Caki2 (cell line): Measurements from ENCODE around the gene NFIB. TPM values are rescaled to one million over a fixed set of nuclear protein-coding genes. Genes with fewer than 3 reads are reported as not detected.

Experiments
- DNase-seq: peaks from one replicate; pipeline ENCODE4 v3.0.0-alpha.2; 2015; ENCODE audit warnings: low read depth
- in situ Hi-C: cut with HindIII; loops from 2 replicates; pipeline ENCODE4 v1.10.0; 2016; ENCODE audit warnings: low sequenced_read_pairs, low pct_unique_long_range_greater_than_20kb, mixed read lengths
- total RNA-seq: library from RNA; depleted of rRNA; stranded (reverse); fragments of >200 nt; shearing (Covaris generic); gene quantifications from 2 replicates; pipeline ENCODE4 v1.2.3, GENCODE V29; 2014; ENCODE audit warnings: low replicate concordance

NFIB gene
- total RNA-seq, 1 experiment from 2014 or later: 15.4 TPM

DNA sequence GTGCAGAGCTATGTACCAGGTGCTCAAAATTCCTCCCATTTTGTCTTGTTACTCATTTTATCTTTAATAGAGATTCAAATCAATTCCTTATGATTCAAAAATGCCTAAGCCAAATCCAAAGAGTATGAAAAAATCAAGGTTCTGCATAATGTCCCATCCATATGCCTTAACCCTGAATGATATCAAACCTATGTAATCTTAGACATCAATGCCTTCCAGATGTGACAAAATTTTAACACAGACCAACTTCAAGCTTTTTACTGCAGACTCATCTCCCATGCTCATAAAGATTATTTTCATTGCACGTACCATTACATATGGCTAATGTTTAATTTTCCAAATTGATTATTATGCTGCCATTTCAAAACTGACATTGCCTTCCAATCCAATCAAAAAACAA, 122.4 kb downstream of the NFIB start:
- DNase-seq: no peak
- in situ Hi-C loops: no loop called here

DNA sequence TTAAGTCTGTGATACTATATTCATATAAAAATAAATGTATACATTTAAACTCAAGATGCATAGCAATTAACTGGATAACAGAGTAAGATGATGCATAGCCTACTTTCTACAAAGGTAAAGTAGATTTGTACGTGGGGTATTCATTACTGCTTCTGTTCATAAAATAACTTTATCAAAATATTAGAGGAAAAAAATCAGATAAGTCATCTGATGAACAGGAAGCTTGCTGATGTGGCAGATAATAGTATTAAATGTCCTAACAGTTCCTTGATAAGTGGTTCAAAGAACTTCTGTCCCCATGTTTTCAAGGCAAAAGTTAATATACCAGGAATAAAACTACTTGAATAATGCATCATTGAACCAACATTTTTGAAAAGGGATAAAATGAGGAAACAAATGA, 123.7 kb downstream of the NFIB start:
- in situ Hi-C loops: no loop called here
- no peak for DNase-seq

DNA sequence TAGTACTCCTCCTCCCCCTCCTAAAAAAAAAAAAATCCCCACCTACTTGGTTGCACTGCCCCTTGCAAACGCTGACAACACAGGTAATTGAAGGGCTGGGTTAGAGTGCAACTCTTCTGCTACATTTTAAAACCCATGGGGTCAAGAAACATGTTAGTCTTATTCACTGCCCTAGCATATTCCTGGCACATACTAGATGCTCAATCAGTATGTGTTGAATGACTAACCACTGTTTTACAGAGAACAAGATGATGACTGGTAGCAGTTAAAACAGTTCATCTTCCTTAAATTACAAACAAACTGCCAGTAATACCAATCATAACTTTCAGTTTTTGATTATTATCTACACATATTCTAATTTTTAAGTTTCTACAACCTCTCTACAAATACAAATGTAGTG, 124.4 kb downstream of the NFIB start:
- in situ Hi-C loops: no loop called here
- no peak for DNase-seq

- DNase-seq: no peak
- in situ Hi-C loops: no loop called here
Measured at GRCh38 chr9:14189146-14189545, 124.8 kb downstream of the NFIB start.

DNA sequence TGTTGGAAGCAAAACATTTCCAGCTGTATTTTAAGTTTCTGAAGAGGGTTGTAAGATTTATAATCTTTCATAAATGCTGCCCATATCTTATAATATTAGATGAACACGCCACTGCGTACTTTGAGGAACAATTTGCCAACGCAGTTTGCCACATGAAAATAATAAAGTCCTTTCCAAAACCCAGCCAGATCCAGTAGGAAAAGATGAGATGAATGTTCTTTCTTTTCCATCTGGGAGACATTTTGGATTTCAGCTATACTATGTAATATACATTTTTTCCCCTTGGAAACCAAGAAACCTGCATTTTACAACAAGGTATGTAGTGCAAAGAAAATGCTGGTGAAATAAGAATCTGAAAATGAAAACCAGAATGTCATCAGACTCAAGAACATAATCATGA, 125.4 kb downstream of the NFIB start:
- in situ Hi-C loops: no loop called here
- no peak for DNase-seq

GRCh38 chr9:14188011-14188410, 125.9 kb downstream of the NFIB start:
- in situ Hi-C loops: no loop called here

DNA sequence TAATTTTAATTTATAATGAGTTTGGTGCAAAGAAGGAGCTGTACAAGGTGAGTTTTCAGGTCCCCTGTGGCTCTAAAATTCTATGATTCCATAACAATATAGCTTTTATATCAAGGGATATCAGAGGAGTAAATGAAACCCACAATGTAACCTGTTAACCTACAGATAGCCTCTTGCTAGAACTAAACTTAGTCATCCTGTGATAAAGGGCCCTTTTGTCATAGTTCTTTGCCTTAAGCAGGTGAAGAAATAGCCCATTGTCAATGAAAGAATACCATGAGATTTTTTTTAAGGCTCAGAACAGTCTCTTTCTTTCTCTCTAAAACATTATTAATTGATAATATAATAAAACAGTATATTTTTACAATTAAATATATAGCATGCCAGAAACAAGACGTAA, 127.8 kb downstream of the NFIB start:
- in situ Hi-C loops: no loop called here
- DNase-seq: no peak

More at GRCh38 chr9:14188011-14188410, 125.9 kb downstream of the NFIB start:
- DNase-seq: no peak

GRCh38 chr9:14185016-14185415, 128.9 kb downstream of the NFIB start:
- no peak for DNase-seq
- in situ Hi-C loops: no loop called here

GRCh38 chr9:14183001-14183400, 130.9 kb downstream of the NFIB start:
- DNase-seq: no peak
- in situ Hi-C loops: no loop called here

DNA sequence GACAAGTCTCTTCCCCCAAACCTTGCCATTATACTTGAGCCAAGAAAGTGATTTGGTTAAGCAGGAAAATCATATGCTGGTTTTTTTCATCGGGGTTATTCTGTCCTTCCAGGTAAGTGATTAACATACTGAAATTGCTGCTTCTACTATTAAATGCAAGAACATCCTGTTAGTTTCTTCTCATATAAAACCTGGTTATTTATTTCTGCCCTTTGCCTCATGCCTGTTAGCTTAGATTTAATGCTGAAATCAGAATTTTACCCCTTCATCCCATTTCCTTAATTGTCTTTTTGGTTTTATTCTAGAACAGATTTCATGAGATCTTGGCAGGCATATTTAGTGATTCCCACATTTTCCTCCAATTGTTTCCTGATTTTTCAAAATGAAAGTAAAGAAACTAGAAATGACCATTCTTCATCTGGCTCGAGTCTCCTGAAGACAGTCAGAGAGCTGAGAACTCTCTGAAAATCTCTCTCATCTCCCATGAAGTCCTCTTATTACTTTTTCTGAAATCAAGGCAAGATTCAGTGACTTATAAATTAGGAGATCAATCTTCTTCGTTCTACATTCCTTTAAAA, 132.9 kb downstream of the NFIB start:
- in situ Hi-C loops: no loop called here
- no peak for DNase-seq

DNA sequence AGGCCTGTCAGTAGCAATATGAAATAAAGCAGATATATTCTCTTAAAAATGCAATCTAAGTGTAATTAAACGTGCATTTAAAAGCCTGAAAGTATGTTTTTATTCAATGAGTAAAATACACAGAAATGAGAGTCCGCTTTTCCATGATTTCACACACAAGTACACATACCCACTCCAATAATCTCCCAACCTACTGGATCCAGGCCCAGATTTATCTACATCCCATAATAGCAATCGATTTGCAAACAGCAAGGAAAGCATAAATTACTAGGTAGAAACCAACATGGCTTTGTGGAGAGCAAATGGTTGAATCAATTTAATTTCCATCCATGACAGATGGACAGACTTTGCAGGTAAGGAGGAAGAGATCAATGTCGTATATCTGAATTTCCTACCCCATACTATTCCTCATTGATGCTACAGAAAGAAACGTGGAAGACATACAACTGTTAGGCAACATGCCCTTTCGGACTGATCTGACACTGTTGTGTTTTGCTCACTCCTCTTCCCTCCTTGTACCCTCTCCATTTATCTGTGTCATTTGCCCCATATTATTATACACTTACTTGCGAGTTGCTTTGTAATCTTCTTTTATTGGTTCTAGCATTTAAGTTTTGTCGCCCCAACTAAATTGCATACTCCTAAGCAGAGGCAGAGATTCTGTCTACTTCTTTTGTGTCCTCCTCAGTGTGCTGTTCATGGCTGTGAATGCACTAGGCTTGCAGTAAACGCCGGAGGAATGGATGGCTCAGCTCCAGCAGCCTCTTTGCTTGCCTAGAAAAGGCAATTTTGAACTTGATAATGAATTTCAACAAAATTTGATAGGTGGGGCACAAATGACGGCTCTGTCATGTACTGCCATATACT, 133.6 kb downstream of the NFIB start:
- in situ Hi-C loops: no loop called here
- DNase-seq: no peak

DNA sequence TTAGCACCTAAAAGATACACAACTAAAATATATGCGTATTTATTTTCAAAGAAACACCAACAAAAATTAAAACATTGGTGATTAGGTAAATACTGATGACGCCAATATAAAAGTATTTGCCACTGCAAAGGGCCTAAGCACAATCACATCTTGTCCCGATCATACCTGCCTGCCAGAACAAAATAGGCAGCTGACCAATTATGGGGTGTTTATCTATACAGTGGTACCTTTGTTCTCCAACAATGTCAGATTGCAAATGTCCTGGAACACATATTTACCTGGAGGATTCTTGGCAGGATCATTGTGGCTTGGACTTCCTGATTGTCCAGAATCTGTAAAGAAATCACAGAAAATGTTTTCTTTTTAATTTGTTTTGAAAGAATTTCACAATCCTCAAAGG, 134.5 kb downstream of the NFIB start:
- no peak for DNase-seq
- in situ Hi-C loops: no loop called here

- no peak for DNase-seq
- in situ Hi-C loops: no loop called here
Measured at GRCh38 chr9:14175778-14176177, 138.2 kb downstream of the NFIB start.

GRCh38 chr9:14173713-14174112, 140.2 kb downstream of the NFIB start:
- in situ Hi-C loops: no loop called here
- no peak for DNase-seq

GRCh38 chr9:14170973-14171596, 142.9 kb downstream of the NFIB start:
- DNase-seq: peak; percentile 41
- in situ Hi-C loops: no loop called here

DNA sequence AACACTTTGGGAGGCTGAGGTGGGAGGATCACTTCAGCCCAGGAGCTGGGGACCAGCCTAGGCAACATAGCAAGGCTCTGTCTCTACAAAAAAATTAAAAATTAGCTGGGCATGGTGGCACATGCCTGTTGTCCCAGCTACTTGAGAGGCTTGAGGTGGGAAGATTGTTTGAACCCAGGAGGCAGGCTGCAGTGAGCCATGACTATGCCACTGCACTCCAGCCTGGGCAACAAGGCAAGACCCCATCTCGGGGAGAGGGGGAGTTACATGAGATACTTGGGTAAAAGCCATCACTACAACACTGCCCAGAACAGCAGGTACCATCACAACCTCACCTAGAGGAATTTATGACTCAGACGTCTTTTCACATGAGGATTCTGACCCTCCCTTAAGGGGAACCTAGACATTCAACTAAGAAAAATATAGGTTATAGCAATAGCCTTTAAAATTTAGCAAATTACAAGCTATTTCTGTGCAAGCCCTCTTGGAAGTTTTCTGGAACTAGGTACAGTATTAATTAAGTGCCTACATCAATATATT, 143.5 kb downstream of the NFIB start:
- no peak for DNase-seq
- in situ Hi-C loops: no loop called here

- DNase-seq: no peak
- in situ Hi-C loops: no loop called here
Measured at GRCh38 chr9:14168381-14168780, 145.6 kb downstream of the NFIB start.

- no peak for DNase-seq
- in situ Hi-C loops: no loop called here
Measured at GRCh38 chr9:14165376-14166035, 148.4 kb downstream of the NFIB start.

DNA sequence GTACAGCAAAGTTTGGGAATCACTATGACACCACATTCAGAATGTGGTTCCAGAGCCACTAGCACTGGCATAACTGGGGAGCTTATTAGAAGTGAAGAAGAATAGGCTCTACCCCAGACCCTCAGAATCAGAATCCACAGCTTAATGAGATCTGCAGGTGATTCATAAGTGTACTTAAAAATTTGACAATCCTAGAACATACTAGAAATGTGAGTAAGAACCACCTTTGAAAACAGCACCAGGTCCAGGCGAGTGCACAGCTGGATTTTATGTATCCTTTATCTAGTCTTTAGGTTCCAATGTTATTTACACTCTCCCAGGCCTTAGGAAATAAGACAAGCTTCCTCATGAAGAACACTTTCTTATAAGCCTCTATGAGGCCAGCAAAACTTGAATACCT, 149.0 kb downstream of the NFIB start:
- DNase-seq: no peak
- in situ Hi-C loops: no loop called here
